Calu3 (cell line): ENCODE measurements around the gene WDR90. TPM values are rescaled to one million over a fixed set of nuclear protein-coding genes. Genes with fewer than 3 reads are reported as not detected.
"Not testable (repeated sequence)": the region's sequence is repeated elsewhere in the genome, so short reads cannot be mapped to it uniquely, and the experiment has no call there.

Source experiments
- BruUV-seq: library from RNA; stranded (reverse); fragments of 400-500 nt; replicated peaks from 2 replicates; lab custom pipeline; 2021; lab: Mats Ljungman, UMichigan
- CTCF ChIA-PET: fragments of 300-600 bp; sonication (Branson Sonifier 250); formaldehyde crosslinking; loops from one replicate; lab custom pipeline; 2022; ENCODE audit warnings: antibody characterized with exemption; lab: Charles Lee
- DNase-seq: peaks from one replicate; pipeline ENCODE4 v3.0.0; 2022
- H3K27ac Mint-ChIP-seq: one replicate; pipeline ENCODE4 v1.8.0; 2022; ENCODE audit warnings: mixed read lengths; ENCODE audit not compliant: unreplicated experiment
- H3K27me3 Mint-ChIP-seq: one replicate; pipeline ENCODE4 v1.8.0; 2022; ENCODE audit warnings: mixed read lengths; ENCODE audit not compliant: unreplicated experiment
- H3K36me3 Mint-ChIP-seq: one replicate; pipeline ENCODE4 v1.8.0; 2022; ENCODE audit warnings: mild to moderate bottlenecking, moderate library complexity, mixed read lengths; ENCODE audit not compliant: insufficient read depth, unreplicated experiment
- H3K4me1 Mint-ChIP-seq: one replicate; pipeline ENCODE4 v1.8.0; 2022; ENCODE audit warnings: mild to moderate bottlenecking, low read depth, mixed read lengths; ENCODE audit not compliant: unreplicated experiment
- H3K4me3 Mint-ChIP-seq: one replicate; pipeline ENCODE4 v1.8.0; 2022; ENCODE audit warnings: mild to moderate bottlenecking, low read depth, moderate library complexity, mixed read lengths; ENCODE audit not compliant: unreplicated experiment
- H3K9me3 Mint-ChIP-seq: one replicate; pipeline ENCODE4 v1.8.0; 2022; ENCODE audit warnings: low read depth, mixed read lengths; ENCODE audit not compliant: unreplicated experiment
- CTCF ChIP-seq: fragments of 200-600 bp; IDR thresholded peaks from one replicate; pipeline ENCODE4 v1.8.0; 2022; ENCODE audit warnings: antibody characterized with exemption; ENCODE audit not compliant: unreplicated experiment
- intact Hi-C: fragments of 100-400 bp; cut with micrococcal nuclease; formaldehyde crosslinking; loops from one replicate; pipeline ENCODE4 v1.10.0; 2022; ENCODE audit not compliant: unreplicated experiment
- total RNA-seq: library from RNA; stranded (reverse); gene quantifications from 2 replicates; pipeline ENCODE4 v1.2.3, GENCODE V29; 2022

WDR90 gene
- total RNA-seq, 1 experiment from 2014 or later = 142 TPM

GRCh38 chr16:686459-687260, 37.5 kb downstream of the WDR90 start:
- H3K4me1 Mint-ChIP-seq = peaks cover 12% of the 10 kb centered on the region
- no peak for TF ChIP-seq CTCF
- DNase-seq = no peak
- intact Hi-C loops = no loop called here
- CTCF ChIA-PET = interaction anchor here (0.6 to 1.2 kb wide), 2 partner anchors 12 to 21 kb away, joined by 3 read pairs; no protein-coding TSS in a partner anchor
- H3K27me3 Mint-ChIP-seq = peaks cover 5% of the 10 kb centered on the region
- H3K4me3 Mint-ChIP-seq = no peak overlapping the region
- H3K36me3 Mint-ChIP-seq = peaks cover 86% of the 10 kb centered on the region
- no peak overlapping the region for H3K27ac Mint-ChIP-seq
- no TSS peak for BruUV-seq
- no peaks in the 10 kb centered on the region for H3K9me3 Mint-ChIP-seq

- intact Hi-C loops = no loop called here
- Mint-ChIP-seq H3K4me3 (no peak overlapping the region), H3K27me3 (peaks cover 13% of the 10 kb centered on the region), H3K27ac (no peak overlapping the region), H3K36me3 (peaks cover 84% of the 10 kb centered on the region), H3K4me1 (peaks cover 4% of the 10 kb centered on the region), H3K9me3 (no peaks in the 10 kb centered on the region)
- no peak for TF ChIP-seq CTCF
- BruUV-seq = no TSS peak
- DNase-seq = no peak
- CTCF ChIA-PET = no interaction called here
Observed at GRCh38 chr16:687499-687898, 38.3 kb downstream of the WDR90 start.

GRCh38 chr16:689175-689897, 40.2 kb downstream of the WDR90 start:
- peaks cover 77% of the 10 kb centered on the region for H3K36me3 Mint-ChIP-seq
- H3K27me3 Mint-ChIP-seq = peaks cover 32% of the 10 kb centered on the region
- H3K4me3 Mint-ChIP-seq = peak overlapping the region; percentile 98
- intact Hi-C loops = no loop called here
- no peaks in the 10 kb centered on the region for H3K4me1 Mint-ChIP-seq
- CTCF ChIA-PET = interaction anchor here (0.5 to 1.4 kb wide), 2 partner anchors 8 to 455 kb away, joined by 3 read pairs; no protein-coding TSS in a partner anchor
- no peak for TF ChIP-seq CTCF
- no TSS peak for BruUV-seq
- DNase-seq = no peak
- H3K9me3 Mint-ChIP-seq = no peaks in the 10 kb centered on the region
- peak overlapping the region; percentile 88 for H3K27ac Mint-ChIP-seq

- H3K4me1 Mint-ChIP-seq, intact Hi-C loops, H3K9me3 Mint-ChIP-seq, CTCF ChIA-PET, DNase-seq, BruUV-seq, H3K27ac Mint-ChIP-seq: not testable (repeated sequence)
- Mint-ChIP-seq H3K27me3 (peaks cover 51% of the 10 kb centered on the region), H3K36me3 (peaks cover 58% of the 10 kb centered on the region), H3K4me3 (peak overlapping the region; percentile 98)
Observed at GRCh38 chr16:691242-691641, 42.1 kb downstream of the WDR90 start.
